ENCODE results near the gene TGM2. TPM values are rescaled to one million over a fixed set of nuclear protein-coding genes. Genes with fewer than 3 reads are reported as not detected.

TGM2 gene
- polyA plus RNA-seq, 4 donors, result 35.8 to 38.1 (median 36.4) TPM

DNA sequence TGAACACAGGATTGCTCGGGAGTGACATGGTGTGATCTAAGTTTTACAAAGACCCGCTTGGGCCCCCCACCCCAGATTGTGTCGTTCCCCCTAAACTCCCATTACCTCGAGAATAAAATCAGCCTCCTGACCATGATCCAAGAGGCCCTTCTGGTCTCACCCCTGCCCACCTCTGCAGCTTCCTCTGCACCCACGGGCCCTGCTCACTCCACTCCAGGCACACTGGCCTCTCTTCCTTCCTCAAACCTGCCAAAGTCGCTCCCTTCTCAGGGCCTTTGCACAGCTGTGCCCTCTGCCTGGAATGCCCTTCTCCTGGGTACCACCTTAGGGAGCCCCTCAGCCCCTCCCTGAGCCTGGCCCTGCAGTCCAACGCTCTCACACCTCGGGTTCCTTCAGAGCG lies 17.9 kb downstream of the TGM2 start:
- no peak for DNase-seq (ENCODE audit: low read depth in 4 of 4, low spot score in 2 of 4)

DNA sequence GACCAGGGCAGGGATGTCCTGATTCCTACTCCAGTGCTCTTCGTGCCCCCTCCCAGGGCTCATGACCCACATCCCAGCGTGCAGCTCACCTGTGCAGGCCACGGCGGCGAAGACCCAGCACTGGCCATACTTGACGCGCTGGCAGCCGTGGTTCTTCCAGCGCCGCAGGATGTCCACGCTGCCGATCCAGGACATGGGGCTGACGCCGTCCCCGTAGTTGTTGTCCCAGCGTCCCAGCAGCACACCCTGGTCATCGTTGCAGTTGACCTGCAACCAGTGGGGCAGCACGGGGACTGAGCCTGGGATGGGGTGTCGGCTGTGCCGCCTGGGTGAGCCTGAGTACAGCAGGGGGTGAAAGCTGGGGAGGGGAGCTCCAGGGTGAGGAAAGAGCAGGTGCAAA lies 18.4 kb downstream of the TGM2 start:
- DNase-seq (ENCODE audit: low read depth in 4 of 4, low spot score in 2 of 4), result no peak

DNA sequence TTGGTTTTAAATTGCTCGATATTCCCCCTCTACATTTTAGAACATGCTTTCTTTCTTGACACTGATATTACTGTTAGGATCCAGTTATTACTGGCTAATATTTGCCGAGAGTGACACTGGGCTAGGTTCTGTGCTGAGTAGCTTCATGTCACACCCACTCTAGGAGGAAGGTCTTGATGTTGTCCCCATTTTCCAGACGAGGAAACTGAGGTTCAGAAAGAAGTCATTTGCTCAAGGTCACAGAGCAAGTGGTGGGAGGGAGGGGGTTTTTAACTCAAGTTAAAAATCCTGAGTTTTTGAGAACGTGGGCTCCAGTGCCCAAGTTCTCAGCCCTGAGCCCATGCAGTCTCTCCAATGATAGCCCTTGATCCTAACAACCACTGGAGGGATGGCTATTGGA lies 18.9 kb downstream of the TGM2 start:
- DNase-seq (ENCODE audit: low read depth in 4 of 4, low spot score in 2 of 4), result no peak

DNA sequence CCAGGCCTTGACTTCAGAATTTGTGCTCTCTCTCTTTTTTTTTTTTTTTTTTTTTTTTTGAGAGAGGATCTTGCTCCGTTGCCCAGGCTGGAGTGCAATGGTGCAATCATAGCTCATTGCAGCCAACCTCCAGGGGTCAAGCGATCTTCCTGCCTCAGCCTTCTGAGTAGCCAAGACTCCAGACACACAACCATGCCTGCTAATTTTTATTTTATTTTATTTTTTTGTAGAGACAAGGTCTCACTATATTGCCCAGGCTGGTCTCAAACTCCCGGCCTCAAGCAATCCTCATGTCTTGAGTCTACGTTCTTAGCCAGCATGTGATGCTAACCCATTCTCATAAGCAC lies 19.4 kb downstream of the TGM2 start:
- DNase-seq (ENCODE audit: low read depth in 4 of 4, low spot score in 2 of 4), result no peak

DNA sequence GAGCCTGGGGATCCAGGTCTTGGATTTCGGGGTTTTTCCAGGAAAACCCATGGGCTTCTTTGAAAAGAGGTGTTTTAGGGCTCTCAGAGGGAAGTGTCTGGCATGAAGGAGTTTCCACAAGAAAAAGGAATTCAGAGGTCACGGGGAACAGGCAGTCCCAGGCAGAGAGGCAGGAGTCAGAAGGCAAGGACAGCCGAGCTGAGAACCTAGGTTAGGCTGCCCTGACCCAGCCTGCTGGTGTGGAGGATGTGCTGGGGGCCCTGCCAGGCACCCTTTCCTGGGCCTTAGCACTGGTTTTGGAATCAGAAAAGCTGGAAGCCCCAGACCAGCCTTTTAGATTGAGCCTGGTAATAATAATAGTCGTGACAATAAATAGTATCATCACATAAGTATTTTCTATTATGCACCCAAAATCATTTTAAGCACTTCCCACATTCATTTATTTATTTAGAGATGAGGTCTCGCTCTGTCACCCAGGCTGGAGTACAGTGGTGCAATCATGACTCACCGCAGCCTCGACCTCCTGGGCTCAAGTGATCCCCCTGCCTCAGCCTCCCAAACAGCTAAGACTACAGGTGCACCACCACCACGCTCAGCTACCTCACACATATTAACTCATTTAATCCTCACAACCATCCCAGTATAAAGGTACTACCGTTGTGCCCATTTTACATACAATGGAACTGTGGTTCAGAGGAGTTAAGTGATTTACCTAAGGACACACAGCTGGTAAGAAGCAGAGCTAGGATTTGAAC lies 19.9 kb downstream of the TGM2 start:
- DNase-seq (ENCODE audit: low read depth in 4 of 4, low spot score in 2 of 4), result no peak

DNA sequence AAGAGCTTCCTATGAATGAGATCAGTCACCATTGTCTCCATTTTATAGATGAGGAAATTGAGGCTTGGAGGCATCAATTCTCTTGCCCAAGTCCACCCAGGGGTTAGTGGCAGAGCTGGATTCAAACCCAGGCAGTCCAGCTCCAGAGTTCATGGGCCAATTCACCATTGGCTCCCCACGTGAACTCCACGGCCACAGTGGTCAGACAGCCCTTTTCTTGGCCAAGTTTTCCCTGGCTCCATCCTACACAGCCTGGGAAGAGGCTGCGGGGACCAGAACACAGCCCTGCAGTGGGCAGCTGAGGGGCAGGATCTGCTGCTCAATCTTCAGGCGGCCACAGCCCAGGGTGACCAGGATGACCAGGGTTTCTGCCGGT lies 20.5 kb downstream of the TGM2 start:
- DNase-seq (ENCODE audit: low read depth in 4 of 4, low spot score in 2 of 4), result no peak

DNA sequence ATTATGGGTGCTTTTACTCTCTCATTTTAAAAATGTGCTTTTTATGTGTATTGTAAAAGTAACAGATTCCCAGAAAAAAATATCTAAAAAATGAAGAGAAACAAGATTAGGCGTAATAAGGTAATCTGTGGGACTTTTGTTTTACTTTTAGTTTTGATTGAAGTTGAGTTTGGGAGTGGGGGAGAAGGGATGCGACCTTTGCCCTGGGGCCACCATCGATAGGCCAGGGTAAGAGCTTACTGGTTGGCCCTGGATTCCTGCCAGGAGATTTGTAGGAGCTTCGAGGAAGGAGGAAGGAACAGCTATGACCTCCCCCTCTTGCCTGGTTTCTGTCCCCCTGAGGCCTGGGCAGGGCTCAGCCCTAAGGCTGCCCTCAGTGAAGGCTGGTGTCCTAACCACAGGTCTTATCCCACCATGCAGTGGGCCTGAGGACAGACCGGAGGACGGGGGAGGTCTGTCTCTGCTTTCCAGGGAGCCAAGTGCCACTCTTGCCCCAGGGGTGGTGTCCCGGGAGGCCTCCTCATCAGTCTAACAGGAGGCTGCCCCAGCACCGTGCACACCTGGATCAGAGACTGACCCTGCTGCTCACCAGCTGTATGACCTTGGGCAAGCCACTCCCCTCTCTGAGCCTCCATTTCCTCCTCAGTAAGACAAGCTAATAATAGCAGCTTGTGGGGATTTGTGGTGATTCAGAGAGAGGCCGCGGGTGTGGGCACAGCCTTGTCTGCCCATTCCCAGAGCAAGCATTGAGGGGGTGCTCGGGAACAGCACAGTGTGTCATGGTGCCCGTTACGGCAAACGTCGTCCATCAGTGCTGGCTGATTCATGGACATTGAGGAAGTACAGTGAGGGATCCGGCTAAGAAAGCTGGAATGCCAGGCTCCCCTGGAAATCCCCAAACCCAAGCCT lies 21.2 kb downstream of the TGM2 start:
- no peak for DNase-seq (ENCODE audit: low read depth in 4 of 4, low spot score in 2 of 4)

DNA sequence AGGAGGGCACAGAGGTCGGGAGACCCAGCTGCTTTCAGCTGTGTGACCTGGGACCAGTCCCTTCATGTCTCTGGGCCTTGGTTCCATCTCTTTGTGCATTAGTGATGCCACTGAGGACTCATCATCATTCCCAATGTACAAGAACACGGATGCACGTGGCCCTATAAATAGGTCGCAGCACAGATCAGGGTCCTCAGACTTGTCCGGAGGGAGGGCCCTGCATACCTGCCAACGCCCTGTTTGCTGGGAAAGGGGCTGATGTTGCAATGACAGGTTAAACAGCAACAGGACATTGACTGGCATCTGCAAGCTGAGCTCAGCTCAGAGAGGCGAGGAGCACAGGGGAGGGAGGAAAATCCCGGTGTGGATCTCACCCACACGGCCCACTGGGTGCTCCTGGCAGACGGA lies 21.8 kb downstream of the TGM2 start:
- DNase-seq (ENCODE audit: low read depth in 4 of 4, low spot score in 2 of 4), result no peak

DNA sequence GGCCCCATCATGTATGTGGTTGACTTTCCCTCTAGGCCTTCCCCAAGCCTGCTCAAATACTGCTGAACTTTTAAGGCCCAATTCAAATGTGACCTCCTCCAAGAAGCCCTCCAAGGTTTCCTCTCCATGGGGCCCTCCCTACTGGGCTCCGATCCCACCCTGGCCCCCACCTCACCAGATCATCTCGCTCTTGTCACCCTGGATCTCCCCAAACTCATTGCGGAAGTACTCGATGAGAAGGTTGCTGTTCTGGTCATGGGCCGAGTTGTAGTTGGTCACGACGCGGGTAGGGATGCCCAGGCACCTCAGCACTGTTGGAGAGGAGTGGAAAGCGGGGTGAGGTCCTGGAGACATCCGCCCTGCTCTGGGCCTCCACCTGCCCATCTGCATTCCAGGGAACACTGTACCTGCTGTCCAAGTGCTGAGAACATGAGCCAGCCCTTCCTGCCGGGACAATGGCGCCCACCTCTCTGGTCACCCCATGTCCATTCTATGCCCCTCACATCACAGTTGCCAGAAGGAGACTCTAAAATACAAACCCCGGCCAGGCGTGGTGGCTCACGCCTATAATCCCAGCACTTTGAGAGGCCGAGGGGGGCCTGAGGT lies 23.1 kb downstream of the TGM2 start:
- no peak for DNase-seq (ENCODE audit: low read depth in 4 of 4, low spot score in 2 of 4)

DNA sequence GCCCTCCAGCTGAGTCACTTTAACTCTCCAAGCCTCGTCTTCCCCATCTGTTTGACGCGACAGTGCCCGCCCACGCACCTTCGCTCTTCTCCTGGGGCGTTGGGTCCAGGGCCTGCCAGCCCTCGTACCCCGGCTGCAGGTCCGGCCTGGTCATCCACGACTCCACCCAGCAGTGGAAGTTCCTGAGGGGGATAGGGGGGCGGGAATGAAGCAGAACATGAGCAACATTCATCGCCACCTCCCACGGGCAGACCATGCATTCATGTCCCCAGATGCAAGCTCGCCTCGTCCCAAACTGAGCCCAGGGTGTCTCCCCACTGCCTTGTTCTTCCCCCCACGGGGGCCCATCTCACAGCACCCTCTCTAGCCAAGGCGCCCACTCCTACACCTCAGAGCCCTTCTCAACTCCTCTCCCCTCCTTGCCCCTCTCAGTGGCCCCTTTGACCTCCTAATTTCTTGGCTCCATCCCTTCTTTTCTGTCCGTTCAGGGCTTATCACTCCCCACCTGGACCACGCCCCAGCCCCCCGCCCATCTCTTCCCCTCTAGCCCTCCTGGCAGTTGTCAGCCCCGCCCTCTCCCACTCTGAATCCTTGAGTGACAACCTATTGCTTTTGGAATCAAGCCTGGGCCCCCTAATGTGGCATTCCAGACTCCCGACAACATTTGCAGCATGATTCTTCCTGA lies 23.7 kb downstream of the TGM2 start:
- no peak for DNase-seq (ENCODE audit: low read depth in 4 of 4, low spot score in 2 of 4)

DNA sequence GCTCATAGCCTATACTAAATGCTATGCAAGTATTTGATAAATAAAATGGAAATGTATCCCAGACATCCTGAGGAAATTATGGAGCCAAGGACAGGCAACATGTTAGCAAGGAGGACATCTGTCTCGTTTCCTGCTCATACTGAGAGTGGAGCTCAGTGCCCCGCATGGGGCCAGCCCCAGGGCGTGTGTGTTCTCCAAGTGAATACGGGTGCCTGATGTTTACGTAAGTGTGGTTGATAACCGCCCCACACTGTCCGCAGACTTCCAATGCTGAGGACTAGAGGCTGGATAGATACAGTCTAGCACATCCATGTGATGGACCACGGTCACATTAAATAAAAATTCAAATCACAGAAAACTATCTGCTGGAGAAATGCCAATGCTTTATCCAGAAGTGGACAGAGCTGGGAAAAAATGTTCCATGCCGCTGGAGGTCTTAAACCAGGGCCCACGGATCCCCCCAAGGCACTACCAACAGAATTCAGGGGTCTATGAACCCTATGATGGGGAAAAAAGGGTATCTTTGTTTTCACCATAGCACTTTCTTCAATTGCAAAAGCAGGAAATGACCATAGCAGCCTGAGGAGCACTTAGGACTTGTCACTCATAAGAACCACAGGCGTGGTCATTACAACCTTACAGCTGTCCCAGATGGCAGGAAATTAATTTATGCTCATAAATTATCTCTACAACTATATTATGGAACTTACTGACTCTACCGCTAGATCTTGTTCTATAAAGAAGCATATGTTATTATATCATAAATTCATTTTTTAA lies 24.9 kb downstream of the TGM2 start:
- DNase-seq (ENCODE audit: low read depth in 4 of 4, low spot score in 2 of 4), result no peak

DNA sequence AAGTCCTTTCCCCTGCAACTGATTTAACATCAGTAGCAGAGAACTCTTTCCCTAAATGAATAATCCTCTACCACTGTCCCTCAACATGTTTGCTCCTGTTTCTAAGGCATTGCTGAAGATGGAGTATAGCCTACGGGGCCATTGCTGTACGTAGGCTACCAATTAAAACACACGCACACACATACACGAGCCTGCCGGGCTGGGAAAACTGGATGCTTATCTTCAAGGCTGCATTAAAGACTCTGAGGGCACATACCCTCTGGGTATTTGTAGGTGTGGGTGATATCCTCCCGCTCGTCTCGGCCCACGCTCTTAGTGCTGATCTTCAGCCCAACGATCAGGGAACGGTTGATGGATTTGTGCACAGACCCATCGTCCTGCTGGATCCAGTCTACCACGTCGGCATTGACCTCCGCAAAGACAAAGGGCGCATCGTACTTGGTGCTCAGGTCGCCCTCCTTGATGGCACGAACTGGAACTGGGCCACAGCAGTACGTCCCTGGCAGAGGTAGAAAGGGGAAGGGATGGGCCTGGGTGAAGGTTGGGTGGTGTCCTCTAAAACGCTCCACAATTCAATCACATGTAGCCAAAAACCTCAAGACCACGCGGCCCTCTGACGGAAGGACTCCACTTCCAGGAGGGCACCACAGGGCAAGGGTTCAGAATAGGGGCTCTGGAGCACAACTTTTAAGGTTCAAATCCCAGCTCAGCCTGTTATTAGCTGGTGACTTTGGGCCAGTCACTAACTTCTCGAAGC lies 25.7 kb downstream of the TGM2 start:
- no peak for DNase-seq (ENCODE audit: low read depth in 4 of 4, low spot score in 2 of 4)

DNA sequence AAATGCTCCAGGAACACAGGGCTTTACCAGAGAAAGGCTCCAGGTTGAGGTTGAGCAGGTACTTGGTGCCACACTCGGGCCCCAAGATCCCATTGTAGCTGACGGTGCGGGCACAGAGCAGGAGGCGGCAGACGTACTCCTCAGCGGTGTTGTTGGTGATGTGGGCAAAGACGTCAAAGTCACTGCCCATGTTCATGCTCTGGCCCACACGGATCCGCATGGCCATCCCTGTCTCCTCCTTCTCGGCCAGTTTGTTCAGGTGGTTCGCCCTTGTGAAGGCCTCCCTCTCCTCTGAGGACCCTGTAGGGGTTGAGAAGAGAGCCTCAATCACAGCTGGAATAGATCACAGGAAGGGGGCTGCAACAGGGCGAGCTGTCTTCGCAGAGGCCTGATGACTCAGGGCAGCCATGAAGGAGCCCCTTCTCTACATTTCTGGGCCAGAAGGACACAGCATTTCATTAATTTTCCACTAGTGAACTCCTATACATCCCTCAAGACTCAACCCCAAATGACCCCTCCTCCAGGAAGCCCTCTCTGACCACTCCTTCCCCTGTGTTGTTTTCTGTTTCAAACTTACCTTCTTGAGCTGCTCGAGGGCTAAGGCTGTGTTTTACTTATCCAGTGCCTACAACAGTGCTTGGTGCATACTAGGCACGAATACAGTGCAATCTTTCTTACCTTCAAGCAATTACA lies 26.8 kb downstream of the TGM2 start:
- DNase-seq (ENCODE audit: low read depth in 4 of 4, low spot score in 2 of 4), result no peak

DNA sequence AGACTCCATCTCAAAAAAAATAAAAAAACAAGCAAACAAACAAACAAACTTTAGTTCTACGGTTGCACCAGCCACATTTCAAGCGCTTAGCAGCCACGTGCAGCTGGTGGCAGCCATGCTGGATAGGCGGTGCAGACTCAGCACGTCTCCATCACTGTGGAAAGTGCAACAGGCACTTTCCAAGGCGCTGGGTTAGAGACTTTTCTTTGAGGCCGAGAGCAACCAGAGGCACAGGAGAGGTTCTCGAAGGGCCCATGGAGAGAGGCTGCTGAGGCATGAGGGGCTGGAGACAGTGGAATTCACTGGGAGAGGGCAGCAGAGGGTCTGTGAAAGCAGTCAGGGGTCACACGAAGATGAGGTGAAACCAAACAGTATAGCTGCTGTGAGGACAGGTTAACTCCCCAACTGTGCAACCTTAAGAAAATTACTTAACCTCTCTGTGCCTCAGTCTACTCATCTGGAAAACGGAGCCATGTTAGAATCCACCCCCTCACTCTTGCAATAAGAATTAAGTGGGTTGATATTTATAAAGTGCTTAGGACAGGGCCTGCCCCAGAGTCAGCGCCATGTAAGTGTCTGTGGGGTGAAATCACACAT lies 27.5 kb downstream of the TGM2 start:
- no peak for DNase-seq (ENCODE audit: low read depth in 4 of 4, low spot score in 2 of 4)

DNA sequence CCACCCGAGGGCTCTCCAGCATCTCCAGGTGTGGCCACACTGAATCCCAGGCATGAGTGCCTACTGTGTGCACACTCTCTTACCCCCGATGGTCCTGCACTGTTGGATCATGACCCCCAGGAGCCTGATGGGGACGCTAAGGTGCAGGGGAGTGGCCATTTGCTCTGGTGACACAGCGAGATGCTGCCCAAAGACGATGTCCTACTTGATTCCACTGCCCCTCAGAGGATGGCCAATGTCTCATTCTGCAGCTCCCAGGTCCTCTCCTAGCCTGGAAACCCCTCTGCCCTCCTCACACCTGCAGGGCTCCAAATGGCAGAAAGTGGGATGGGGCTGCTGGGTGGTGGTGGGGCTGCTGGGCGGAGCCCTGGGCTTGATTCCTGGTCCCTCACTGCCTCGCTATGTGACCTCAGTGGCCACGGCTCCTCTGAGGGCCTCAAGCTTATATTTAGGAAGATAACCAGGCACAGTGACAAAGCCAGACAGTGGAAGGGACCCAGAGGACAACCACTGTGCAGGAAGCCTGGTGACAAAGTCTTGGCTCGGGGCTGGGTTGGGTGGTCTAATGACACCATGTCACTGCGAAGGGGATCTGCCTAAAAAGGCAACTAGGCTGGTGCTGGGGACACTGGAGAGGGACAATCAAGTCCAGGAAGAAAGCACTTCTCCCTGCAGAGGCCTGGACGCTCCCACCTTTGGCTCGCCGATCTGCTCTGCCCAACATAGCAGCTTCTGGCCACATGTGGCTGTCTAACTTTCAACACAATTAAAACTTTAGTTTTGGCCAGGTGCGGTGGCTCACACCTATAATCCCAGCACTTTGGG lies 28.4 kb downstream of the TGM2 start:
- no peak for DNase-seq (ENCODE audit: low read depth in 4 of 4, low spot score in 2 of 4)

DNA sequence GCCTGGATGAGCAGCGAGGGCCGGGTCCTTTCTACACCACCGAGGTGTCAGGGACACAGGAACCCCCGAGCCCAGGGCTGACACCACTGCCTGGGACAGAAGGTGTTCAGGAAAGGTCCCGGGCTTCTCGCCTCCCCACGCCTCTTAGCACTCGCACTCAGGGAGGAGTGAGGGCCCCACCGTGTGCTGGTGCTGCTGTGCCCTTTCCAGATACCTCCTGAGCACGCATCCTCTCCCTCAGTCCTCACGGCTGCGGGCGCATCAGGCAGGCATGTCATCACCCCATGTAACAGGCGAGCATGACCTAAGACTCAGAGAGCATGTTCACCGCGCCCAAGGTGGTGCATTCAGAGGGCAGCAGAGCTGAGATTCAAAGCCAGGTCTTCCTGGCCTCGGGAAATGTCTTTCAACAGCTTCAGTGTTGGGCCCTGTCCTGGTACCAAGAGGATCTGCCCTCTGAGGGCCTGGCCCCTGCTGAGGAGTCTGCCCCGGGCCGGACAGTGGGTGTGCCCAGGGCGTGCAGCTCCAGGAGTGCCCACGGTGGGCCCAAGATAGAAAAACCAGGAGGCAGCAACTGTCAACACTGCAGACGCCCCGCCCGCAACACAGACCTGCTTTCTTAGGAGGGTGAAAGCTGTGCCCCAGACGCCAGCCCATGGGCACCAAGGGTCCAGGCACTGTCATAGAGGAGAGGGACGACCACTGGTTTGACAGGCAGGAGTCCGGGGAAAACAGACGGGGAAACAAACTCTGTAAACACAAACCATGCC lies 29.2 kb downstream of the TGM2 start:
- DNase-seq (ENCODE audit: low read depth in 4 of 4, low spot score in 2 of 4), result no peak

DNA sequence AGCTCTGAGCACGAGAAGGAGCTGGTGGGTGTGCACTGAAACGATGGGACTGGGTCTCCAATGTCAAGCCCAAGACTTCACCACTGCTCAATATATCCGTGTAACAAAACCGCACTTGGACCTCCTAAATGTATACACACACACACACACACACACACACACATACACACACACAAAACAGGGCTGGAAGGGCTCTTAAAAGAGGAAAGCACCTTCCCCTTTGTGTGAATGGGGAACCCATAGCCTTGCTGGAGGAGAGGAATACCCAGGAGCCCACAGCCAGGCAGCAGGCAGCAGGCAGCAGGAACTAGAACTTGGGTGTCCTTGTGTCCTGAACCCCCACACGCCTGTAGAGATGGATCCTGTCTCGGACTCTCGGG lies 29.8 kb downstream of the TGM2 start:
- no peak for DNase-seq (ENCODE audit: low read depth in 4 of 4, low spot score in 2 of 4)

All from left renal cortex interstitium (tissue), 4 donors.